PFSK-1 (cell line): ENCODE results near the gene VPS13D.

ENCODE experiments used
- POLR2AphosphoS5 ChIP-seq: IDR thresholded peaks from 2 replicates; pipeline ENCODE4 v1.6.1; 2012; ENCODE audit warnings: low read depth, mild to moderate bottlenecking, control low read depth, low read length, moderate library complexity
- TAF1 ChIP-seq: IDR thresholded peaks from 2 replicates; pipeline ENCODE4 v1.6.1; 2012; ENCODE audit warnings: low read length, control low read depth, borderline replicate concordance; ENCODE audit not compliant: insufficient read depth
- TF ChIP-seq, protein P1 (sequence below), 2 experiments: IDR thresholded peaks; 2 replicates each; pipeline versions ENCODE4 v1.6.1 to v1.8.0; 2011 to 2012; ENCODE audit warnings: low read depth in 2 of 2, low read length in 2 of 2, control low read depth in 1 of 2, inconsistent platforms in 1 of 2, mild to moderate bottlenecking in 1 of 2, moderate library complexity in 1 of 2; ENCODE audit not compliant: insufficient read depth in 1 of 2

DNA sequence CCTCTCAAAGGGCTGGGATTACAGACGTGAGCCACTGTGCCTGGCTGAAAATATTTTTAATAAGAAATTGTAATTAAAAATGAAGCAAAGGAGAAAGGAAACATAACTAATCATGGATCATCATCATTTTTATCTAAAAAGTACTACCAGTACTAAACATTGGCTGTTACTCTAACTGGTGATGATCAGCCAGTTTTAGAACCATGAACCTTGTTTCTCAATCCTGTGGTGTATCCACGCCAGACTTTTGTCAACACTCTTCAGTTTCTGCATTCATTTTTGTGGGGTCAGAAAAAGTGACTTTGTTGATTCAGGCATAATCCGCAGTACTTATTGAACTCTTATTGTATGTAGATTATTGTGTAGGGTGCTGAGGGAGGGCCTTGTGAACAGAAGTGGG lies 52.3 kb downstream of the VPS13D start:
- TF ChIP-seq, protein P1, sequence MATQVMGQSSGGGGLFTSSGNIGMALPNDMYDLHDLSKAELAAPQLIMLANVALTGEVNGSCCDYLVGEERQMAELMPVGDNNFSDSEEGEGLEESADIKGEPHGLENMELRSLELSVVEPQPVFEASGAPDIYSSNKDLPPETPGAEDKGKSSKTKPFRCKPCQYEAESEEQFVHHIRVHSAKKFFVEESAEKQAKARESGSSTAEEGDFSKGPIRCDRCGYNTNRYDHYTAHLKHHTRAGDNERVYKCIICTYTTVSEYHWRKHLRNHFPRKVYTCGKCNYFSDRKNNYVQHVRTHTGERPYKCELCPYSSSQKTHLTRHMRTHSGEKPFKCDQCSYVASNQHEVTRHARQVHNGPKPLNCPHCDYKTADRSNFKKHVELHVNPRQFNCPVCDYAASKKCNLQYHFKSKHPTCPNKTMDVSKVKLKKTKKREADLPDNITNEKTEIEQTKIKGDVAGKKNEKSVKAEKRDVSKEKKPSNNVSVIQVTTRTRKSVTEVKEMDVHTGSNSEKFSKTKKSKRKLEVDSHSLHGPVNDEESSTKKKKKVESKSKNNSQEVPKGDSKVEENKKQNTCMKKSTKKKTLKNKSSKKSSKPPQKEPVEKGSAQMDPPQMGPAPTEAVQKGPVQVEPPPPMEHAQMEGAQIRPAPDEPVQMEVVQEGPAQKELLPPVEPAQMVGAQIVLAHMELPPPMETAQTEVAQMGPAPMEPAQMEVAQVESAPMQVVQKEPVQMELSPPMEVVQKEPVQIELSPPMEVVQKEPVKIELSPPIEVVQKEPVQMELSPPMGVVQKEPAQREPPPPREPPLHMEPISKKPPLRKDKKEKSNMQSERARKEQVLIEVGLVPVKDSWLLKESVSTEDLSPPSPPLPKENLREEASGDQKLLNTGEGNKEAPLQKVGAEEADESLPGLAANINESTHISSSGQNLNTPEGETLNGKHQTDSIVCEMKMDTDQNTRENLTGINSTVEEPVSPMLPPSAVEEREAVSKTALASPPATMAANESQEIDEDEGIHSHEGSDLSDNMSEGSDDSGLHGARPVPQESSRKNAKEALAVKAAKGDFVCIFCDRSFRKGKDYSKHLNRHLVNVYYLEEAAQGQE (IDR thresholded peaks at IDR 0.05; ENCODE audit: insufficient read depth in 1 of 2, low read depth in 2 of 2, low read length in 2 of 2) = no peak
- TF ChIP-seq TAF1 = no peak
- no peak for TF ChIP-seq POLR2AphosphoS5
